DMS53 treated with DMSO at 0.1 percent for 48 hours (cell line): ENCODE results near the gene EVA1A.

Experiments used
- DNase-seq: peaks from one replicate; lab custom pipeline; 2025; ENCODE audit not compliant: unreplicated experiment; lab: John Stamatoyannopoulos, UW

EVA1A gene

DNA sequence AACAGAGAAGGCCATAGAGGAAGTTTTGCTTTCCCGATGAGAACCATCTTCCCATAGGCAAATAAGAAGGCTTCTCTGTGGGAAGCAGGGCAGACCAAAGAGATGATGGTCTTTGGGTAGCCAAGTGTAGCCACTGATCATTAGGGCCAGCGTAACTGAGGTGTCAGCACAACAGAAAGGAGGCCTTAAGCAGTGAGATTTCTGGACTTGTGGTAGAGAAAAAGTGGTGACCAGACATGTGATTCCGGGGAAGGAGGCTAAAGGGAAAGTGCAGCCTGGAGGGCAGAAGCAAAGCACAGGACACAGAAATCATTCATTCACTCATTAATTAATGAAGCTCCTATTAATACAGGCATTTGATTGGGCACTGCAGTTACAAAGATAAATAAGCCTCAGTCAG lies 15.4 kb downstream of the EVA1A start:
- no peak for DNase-seq

DNA sequence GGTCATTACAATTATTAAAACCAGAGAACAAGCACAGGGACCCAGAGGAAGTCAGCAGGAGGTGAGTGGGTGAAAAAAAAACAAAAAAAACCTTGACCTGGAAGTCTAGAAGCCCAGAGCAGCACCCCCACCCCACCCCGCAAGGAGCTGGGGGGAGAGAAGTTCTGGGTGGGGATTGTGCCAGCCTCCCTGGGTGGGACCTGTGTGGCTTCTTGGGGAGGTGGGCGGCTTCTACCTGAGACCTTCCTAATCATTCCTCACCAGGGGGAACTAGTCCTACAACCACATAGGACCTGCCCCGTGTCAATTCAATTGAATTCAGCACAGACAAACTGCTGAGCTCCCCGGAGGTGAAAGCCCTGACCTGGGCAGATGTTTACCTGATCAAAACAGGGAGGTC lies 17.3 kb downstream of the EVA1A start:
- DNase-seq, result no peak

DNA sequence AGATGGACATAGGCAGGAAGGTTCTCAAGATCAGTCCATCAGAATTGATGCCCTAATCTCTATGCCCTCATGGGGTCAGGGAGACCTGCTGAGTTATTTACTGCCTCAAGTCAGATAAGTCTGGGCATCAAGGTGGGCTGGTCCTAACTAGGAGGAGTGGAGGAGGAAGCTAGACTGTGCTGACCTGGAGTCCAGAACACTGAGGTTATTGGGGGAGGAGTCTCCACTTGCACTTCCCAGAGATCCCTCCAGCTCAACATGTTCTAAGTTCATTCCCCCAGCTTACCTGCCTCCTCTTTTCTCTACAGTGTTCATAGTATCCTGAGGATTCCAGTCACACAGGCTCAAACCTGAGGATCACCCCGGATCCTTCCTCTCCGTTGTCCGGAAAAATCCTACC lies 19.3 kb downstream of the EVA1A start:
- no peak for DNase-seq

DNA sequence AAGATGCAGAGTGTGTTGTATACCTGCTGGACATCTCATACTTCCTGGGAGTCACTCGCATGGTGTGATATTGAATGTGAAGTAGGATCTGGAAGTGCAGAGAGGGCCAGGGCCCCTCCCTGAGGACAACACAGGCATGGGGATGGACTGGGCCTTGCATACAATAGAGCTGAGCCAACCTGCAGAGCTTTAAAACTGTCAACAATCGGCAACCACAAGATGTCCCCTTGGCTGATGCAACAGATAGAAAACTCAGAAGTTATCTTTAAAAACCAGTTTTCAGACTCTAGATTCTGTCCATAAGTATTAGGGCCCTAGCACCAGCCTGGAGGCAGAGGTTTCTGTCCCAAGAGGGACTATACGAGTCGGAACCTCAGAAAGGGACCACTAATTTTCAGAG lies 19.7 kb downstream of the EVA1A start:
- no peak for DNase-seq

DNA sequence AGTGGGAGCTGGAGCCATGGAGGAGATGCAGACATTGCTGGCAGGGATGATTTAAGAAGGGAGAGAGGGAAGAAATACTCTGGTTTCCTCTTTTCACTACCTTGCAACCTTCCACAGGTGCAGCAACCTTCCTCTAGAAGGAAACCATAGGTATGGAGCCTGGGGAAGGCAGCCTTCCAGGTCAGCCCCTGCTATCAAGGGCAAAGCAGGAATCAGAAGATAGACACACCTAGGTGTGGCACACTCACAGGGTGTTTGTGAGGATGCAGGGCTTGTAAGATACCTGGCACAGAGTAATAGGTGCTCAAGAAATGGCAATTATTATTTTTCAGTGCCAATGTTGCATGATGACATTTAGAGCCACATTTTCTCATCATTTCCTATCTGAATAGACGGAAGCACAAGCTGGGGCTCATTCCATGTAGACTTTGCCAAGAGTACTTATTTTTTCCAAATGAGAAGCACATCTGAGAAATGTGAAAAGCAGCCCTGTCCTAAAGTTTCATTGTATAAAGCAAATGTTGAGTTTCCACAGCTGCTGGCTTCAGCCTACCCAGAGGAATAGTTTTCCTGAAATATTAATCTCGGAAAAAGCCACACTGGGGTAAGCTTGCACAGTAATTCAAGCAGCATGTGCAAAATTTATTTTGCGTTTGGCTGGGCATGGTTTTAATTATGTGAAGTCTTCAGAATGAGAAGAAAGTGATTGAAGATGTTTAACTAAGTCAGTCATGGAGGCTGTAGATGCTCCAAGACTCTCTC lies 20.6 kb downstream of the EVA1A start:
- no peak for DNase-seq

DNA sequence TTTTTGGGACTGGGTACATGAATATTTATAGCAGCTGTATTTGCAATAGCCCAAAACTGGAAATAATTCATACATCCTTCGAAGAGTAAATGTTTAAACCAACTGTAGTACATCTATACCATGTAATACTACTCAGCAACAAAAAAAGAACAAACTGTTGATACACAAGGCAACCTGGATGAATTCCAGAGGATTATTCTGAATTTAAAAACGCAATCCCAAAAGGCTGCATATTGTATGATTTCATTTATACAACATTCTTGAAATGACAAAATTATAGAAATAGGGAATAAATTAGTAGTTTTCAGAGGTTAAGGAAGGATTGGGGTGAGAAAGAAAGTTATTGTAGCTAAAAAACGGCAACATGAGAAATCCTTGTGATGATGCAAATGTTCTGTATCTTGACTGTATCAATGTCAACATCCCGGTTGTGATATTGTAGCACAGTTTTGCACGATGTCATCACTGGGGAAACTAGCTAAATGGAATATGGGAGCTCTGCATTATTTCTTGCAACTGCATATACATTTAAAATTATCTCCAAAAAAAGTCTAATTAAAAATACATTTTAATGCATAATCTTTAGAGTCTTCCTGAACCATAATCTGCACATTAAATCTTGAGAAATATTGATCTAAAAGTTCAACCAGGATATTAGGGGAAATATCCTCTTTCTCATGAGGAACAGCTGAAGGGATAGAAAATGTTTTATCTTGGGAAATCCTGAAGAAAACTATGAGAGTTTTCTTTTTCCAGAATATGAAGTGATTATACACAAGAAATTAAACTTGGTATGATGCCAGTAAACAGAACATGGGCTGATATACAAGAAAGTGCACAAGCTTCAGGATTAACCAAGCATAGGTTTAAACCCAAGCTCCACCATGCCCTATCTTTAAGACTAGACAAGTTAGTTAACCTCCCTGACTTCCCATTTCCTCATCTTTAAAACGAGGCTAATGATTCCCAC lies 21.9 kb downstream of the EVA1A start:
- DNase-seq, result no peak

DNA sequence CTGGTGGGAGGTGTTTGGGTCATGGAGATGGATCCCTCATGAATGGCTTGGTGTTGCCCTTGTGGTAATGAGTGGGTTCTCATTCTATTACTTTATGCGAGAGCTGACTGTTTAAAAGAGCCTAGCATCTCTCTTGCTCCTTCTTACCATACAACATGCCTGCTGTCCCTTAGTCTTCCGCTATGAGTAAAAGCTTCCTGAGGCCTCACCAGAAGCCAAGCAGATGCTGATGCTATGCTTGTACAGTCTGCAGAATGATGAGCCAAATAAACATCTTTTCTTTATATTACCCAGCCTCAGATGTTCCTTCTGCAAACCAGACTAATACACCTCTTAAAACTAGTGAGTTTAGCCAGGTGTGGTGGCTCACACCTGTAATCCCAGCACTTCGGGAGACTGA lies 23.1 kb downstream of the EVA1A start:
- DNase-seq, result no peak

DNA sequence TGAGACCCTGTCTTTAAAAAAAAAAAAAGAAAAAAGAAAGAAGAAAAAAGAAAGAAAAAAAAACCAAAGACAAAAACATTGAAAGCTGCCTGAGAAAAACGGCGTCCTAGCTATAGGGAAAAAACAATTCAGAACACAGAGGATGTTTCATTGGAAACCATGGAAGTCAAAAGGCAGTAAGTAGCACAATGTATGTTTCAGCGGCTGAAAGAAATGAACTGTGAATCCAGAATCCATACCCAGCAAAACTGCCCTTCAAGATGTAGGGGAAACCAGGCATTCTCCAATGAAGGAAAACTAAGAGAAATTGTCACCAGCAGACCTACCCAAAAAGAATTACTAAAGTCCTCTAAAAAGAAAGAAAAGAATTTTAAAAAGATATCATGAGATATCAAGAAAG lies 27.6 kb downstream of the EVA1A start:
- no peak for DNase-seq

DNA sequence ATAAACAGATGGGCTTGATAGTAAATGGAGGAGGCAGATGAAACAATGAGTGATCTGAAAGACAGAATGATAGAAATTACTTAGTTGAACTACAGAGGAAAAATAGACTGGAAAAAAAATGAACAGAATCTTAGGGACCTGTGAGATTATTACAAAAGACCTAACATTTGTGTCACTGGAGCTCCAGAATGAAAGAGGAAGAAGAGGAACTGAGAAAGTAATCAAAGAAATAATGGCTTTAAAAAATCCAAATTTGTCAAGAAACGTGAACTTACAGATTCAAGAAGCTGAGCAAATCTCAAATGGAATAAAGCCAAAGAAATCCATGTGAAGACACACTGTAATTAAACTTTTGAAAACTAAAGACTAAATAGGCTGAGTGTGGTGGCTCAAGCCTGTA lies 28.3 kb downstream of the EVA1A start:
- no peak for DNase-seq

DNA sequence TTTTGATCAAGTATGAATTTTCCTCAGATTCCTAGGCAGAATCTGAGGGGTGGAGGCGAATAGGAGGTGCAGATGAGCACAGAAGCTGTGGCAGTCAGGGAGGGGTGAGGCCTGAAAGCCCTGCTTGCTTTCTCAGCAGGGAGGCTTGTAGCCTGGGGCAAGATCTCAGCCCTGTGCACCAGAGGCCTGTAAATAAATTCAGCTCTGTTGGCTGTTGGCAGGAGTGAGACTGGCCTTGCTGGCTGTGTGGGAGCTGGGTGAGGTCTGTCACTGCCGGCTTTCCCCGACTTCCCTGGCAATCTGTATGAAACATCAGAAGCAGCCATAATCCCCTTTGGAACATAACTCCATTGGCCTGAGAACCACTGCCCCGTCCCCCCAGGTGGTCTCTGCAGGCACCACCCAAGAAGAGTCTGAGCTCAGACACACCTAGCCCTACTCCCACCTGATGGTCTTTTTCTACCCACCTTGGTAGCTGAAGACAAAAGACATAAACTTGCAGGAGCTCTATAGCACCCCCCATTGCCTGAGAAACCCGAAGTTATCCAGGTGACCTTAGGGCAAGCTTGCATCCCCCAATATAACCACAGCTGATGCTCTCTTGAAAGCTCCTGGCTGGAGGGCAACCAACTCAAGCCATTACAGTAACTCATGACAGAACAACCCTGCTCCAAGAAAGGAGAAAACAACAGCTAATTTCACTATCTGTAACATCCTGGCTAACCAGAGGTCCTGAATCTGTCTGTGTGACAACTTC lies 32.3 kb downstream of the EVA1A start:
- DNase-seq, result no peak

DNA sequence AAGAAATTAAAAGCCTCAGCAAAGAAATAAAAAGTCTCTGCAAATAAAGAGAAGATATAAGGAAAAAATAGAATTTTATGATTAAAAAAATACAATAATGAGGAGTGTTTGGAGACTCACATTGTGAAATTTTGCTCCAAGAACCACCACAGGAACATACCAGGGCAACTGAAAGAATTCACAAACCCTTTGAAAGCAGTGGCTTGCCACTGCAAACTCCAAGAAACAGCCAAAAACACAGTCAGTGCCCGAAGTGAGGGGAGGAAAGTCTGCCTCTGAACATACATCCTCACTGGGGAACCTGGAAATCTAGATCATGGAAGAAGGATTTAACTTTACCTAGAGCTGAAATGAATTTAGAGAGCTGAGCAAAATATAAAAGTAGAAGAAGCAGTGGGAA lies 33.1 kb downstream of the EVA1A start:
- DNase-seq, result no peak

DNA sequence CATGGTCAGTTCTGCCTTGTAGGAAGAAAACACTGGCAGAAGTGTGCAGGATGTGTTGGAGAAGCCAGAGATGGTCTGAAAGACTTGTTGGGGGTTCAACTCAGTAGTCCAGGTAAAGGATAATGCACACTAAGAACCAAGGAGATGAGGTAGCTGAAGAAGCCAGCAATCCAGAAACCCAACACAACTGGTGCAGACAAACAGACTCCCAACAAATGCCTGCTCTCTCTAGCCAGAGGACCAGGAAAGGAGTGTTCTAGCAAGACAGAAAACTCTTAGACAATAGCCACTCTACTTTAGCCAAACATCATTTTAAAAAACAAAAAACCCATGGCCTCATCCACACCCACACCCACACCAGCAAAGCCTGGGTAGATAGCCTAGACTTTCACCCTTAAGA lies 33.9 kb downstream of the EVA1A start:
- no peak for DNase-seq

DNA sequence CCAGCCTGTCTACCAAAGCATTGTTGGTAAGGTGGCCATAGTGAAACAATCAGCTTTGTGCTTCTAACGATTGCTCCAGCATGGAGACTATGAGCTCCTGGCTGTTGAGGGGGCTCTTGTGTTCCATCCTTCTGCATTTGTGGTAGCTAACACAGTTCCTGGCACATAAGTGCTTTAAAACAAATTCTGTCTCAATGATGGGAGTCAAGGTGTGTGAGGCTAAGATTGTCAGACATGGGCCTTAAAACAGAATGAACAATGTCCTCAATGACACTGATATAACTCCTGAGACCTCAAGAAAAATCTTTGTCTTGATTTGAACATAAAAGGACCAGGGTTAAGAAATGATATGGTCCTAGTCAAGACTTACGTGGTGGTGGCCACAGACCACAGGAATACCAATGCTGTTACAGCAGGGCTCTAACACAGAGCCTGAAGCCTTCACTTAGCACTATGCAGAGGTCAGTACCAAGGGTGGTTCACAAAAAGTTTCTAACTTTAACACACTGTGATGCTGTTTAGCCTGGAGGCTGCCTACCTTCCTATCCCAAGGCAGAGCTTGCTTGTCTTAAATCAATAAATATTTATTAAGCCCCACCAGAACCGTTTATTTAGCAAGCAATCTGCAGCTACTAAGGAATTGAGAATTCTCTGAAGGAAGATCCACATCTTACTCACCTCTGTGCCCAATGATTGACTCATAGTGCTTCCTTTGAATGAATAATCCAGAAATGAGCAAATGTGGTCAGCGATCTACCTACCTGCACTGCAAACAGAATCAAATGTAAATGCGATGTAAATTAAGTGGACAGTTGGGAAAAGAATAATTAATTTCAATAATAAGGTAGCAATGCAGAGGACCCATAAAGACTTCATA lies 35.1 kb downstream of the EVA1A start:
- no peak for DNase-seq

DNA sequence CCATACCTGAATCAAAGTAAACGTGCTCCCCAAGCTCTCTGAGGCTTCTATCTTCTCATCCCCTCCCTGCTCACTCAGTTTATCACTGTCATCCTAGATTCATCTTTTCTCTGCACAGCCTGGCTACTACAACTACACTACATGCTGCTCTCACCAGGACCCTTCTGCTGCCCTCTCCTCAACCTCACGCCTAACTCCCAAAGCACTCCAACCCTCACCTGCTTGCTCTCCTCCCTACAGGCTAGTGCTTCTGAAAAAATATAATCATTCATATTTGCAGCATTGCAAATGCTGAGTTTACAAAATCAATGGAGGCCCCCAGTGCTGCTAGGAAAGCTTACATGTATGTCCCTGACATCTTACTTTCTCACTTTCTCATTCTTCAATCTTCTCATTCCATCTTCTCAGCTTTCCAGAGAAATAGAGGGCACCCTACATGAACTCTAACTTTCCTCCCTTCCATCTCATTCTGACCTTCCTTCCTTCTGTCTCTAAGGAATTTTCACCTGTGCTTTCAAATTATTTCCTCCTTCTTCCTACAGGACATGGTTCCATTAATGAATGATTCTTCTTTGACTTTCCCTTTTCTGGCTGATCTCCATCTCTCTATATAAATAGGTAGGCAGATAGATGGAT lies 36.3 kb downstream of the EVA1A start:
- no peak for DNase-seq

DNA sequence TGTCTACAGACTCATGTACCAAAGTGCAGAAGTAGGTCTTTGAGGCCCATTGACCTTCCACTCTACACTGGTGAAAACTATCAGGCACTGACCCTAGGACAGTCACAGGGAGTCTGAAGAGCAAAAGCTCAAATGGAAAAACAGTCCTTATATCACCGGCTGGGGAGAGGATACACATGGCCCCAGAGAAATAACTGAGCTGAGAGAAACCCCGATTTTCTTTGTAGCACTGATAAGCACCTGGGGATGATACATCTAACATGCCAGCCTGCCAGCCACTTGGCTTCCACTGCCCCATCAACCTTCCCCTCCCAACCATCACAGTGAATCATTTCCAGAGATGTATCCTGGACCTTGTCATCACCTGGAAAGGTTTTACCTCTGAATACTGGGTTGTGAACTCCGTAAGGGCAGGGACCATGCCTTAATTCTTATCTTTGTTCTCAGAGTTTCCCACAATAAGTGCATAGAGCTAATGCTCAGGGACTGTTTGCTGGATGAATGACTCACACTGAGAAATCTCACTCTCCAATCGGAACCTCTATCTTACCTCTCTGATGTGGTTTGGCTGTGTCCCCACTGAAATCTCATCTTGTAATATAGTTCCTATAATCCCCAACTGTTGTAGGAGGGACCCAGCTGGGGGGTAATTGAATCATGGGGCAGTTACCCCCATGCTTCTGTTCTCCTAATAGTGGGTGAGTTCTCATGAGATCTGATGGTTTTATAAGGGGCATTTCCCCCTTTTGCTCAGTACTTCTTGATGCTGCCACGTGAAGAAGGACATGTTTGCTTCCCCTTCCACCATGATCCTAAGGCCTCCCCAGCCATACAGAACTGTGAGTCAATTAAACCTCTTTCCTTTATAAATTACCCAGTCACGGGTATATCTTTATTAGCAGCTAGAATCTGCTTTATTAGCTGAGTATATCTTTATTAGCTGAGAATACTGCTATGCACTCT lies 37.1 kb downstream of the EVA1A start:
- DNase-seq, result no peak

DNA sequence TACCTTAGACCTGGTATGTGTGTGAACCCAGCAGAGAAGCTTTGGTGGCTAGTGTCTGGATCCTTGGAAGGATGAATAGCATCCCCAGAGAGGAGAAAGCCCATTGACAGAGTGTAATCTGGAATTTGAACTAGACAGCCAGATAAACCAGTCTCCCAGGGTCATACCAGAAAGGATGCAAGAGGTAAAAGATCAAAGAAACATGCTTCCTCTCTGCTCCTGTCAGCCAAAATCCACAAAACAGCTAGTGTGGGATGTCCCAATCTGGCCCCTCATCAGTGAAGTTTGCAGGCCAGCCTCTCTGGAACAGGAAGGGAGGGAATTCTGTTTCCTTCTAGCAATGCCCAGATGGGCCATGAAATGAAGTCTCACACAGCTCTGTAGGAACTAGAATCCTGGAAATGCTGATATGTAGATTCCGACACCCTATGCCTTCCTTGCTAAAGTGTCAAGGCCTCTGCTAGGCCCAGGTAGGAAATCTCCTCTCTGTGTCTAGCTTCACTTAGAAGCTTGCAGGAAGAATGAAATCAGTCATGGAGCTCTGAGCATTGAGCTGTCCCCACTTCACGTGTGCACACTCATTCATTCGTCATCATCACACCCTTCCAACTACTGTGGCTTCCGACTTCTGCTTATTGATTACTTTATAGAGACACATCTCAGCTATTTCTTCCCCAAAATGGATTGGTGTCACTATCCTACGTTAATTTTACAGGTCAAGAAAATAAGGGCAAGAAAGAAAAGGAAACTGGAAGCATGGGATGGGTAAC lies 38.0 kb downstream of the EVA1A start:
- no peak for DNase-seq

DNA sequence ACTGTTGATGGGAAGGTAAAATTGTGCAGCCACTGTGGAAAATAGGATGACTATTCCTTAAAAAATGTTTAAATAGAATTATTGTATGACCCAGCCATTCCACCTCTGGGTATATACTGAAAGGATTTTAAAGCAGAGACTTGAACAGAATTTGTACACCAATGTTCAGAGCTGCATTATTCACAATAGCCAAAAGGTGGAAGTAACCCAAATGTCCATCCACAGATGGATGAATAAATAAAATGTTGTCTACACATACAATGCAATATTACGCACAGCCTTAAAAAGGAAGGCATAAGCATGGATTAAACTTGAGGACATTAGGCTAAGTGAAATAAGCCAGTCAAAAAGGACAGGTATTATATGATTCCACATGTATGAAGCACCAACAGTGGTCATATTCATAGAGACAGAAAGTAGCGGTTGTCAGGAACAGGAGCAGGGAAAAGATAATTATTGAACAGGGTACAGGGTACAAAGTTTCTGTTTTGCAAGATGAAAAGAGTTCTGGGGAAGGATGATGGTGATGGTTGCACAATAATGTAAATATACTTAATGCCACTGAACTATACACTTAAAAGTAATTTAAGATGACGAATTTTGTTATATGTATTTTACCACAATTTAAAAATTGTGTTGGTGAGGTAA lies 39.4 kb downstream of the EVA1A start:
- DNase-seq, result no peak

DNA sequence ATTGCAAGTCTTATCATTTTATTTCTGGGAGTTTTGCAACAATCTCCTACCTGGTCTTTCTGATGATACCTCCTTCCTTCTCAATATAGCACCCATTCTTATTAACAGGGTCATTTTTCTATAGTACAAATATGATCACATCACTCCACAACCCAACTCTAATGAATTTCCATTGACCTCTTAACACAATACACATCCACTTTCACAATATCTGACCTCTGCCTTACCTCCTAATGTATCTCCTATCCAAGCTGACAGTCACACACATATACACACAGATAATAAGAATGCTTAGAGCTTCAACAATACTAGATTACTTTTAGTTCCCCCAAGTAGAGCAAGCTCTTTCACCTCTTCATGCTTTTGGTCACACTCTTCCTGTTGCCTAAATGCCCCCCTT lies 40.9 kb downstream of the EVA1A start:
- DNase-seq, result no peak
